HEK293 (cell line): ENCODE measurements around the gene MTMR2.
A peak's percentile ranks its signal among the peaks of the same experiment; 100 is the strongest.

Source experiments
- ATF2 ChIP-seq: fragments of 450-650 bp; formaldehyde crosslinking; IDR thresholded peaks from 2 replicates; pipeline ENCODE4 v1.5.1; 2016; ENCODE audit warnings: missing biosample characterization, missing genetic modification characterization, low read depth
- MEIS1 ChIP-seq: sonication (generic); formaldehyde crosslinking; IDR thresholded peaks from 2 replicates; pipeline ENCODE4 v1.8.1; 2022; ENCODE audit warnings: missing genetic modification reagents, mild to moderate bottlenecking, borderline replicate concordance
- OSR2 ChIP-seq: fragments of 450-650 bp; formaldehyde crosslinking; IDR thresholded peaks from 2 replicates; pipeline ENCODE4 v1.5.1; 2016; ENCODE audit warnings: missing biosample characterization, missing genetic modification characterization
- PBX3 ChIP-seq: sonication (generic); formaldehyde crosslinking; IDR thresholded peaks from 2 replicates; pipeline ENCODE4 v1.8.1; 2022; ENCODE audit warnings: mild to moderate bottlenecking, moderate library complexity, missing genetic modification reagents
- ZFP69B ChIP-seq: fragments of 450-650 bp; formaldehyde crosslinking; IDR thresholded peaks from 2 replicates; pipeline ENCODE4 v1.5.1; 2016; ENCODE audit warnings: missing biosample characterization, missing genetic modification characterization
- ZNF169 ChIP-seq: fragments of 450-650 bp; formaldehyde crosslinking; IDR thresholded peaks from 2 replicates; pipeline ENCODE4 v1.5.1; 2016; ENCODE audit warnings: missing biosample characterization, missing genetic modification characterization
- ZNF175 ChIP-seq: fragments of 450-650 bp; formaldehyde crosslinking; IDR thresholded peaks from 2 replicates; pipeline ENCODE4 v1.5.1; 2016; ENCODE audit warnings: missing biosample characterization, missing genetic modification characterization
- ZNF18 ChIP-seq: fragments of 450-650 bp; formaldehyde crosslinking; IDR thresholded peaks from 2 replicates; pipeline ENCODE4 v1.5.1; 2016; ENCODE audit warnings: missing biosample characterization, missing genetic modification characterization
- ZNF302 ChIP-seq: fragments of 450-650 bp; formaldehyde crosslinking; IDR thresholded peaks from 2 replicates; pipeline ENCODE4 v1.5.1; 2016; ENCODE audit warnings: missing biosample characterization, missing genetic modification characterization, low read depth
- ZNF335 ChIP-seq: fragments of 450-650 bp; formaldehyde crosslinking; conservative IDR thresholded peaks from 2 replicates; pipeline ENCODE4 v1.5.1; 2016; ENCODE audit warnings: missing biosample characterization, missing genetic modification characterization
- ZNF394 ChIP-seq: fragments of 450-650 bp; formaldehyde crosslinking; IDR thresholded peaks from 2 replicates; pipeline ENCODE4 v1.5.1; 2016; ENCODE audit warnings: missing biosample characterization, missing genetic modification characterization, mild to moderate bottlenecking, moderate library complexity, borderline replicate concordance
- ZNF398 ChIP-seq: fragments of 450-650 bp; formaldehyde crosslinking; IDR thresholded peaks from 2 replicates; pipeline ENCODE4 v1.5.1; 2017; ENCODE audit warnings: missing biosample characterization, missing genetic modification characterization
- ZNF426 ChIP-seq: fragments of 450-650 bp; formaldehyde crosslinking; IDR thresholded peaks from 2 replicates; pipeline ENCODE4 v1.5.1; 2017; ENCODE audit warnings: missing biosample characterization, missing genetic modification characterization, mild to moderate bottlenecking, inconsistent platforms, moderate library complexity
- ZNF473 ChIP-seq: fragments of 450-650 bp; formaldehyde crosslinking; IDR thresholded peaks from 2 replicates; pipeline ENCODE4 v1.5.1; 2017; ENCODE audit warnings: missing biosample characterization, missing genetic modification characterization
- ZNF514 ChIP-seq: fragments of 450-650 bp; formaldehyde crosslinking; IDR thresholded peaks from 2 replicates; pipeline ENCODE4 v1.5.1; 2016; ENCODE audit warnings: missing biosample characterization, missing genetic modification characterization
- ZNF518A ChIP-seq: fragments of 450-650 bp; formaldehyde crosslinking; conservative IDR thresholded peaks from 2 replicates; pipeline ENCODE4 v1.5.1; 2016; ENCODE audit warnings: low read depth, missing biosample characterization, missing genetic modification characterization
- ZNF549 ChIP-seq: fragments of 450-650 bp; IDR thresholded peaks from 2 replicates; pipeline ENCODE4 v1.5.1; 2018; ENCODE audit warnings: missing biosample characterization, missing genetic modification characterization, mild to moderate bottlenecking, inconsistent platforms, moderate library complexity
- ZNF560 ChIP-seq: fragments of 450-650 bp; formaldehyde crosslinking; IDR thresholded peaks from 2 replicates; pipeline ENCODE4 v1.5.1; 2017; ENCODE audit warnings: missing biosample characterization, missing genetic modification characterization, borderline replicate concordance
- ZNF561 ChIP-seq: fragments of 450-650 bp; IDR thresholded peaks from 2 replicates; pipeline ENCODE4 v1.5.1; 2018; ENCODE audit warnings: missing biosample characterization, missing genetic modification characterization, borderline replicate concordance
- ZNF624 ChIP-seq: fragments of 450-650 bp; formaldehyde crosslinking; IDR thresholded peaks from 2 replicates; pipeline ENCODE4 v1.5.1; 2017; ENCODE audit warnings: missing biosample characterization, missing genetic modification characterization
- ZNF629 ChIP-seq: fragments of 450-650 bp; formaldehyde crosslinking; IDR thresholded peaks from 2 replicates; pipeline ENCODE4 v1.5.1; 2017; ENCODE audit warnings: missing biosample characterization, missing genetic modification characterization
- ZNF747 ChIP-seq: fragments of 450-650 bp; formaldehyde crosslinking; IDR thresholded peaks from 2 replicates; pipeline ENCODE4 v1.5.1; 2016; ENCODE audit warnings: missing biosample characterization, missing genetic modification characterization
- ZNF785 ChIP-seq: fragments of 450-650 bp; formaldehyde crosslinking; IDR thresholded peaks from 2 replicates; pipeline ENCODE4 v1.5.1; 2016; ENCODE audit warnings: missing biosample characterization, missing genetic modification characterization
- ZNF792 ChIP-seq: fragments of 450-650 bp; formaldehyde crosslinking; IDR thresholded peaks from 2 replicates; pipeline ENCODE4 v1.5.1; 2016; ENCODE audit warnings: missing biosample characterization, missing genetic modification characterization
- ZNF843 ChIP-seq: fragments of 450-650 bp; formaldehyde crosslinking; IDR thresholded peaks from 2 replicates; pipeline ENCODE4 v1.5.1; 2016; ENCODE audit warnings: missing biosample characterization, missing genetic modification characterization
- ZSCAN30 ChIP-seq: fragments of 450-650 bp; IDR thresholded peaks from 2 replicates; pipeline ENCODE4 v1.5.1; 2018; ENCODE audit warnings: missing biosample characterization, mild to moderate bottlenecking, missing genetic modification characterization, moderate library complexity
- TF ChIP-seq, protein P1 (sequence below): fragments of 450-650 bp; formaldehyde crosslinking; IDR thresholded peaks from 2 replicates; pipeline ENCODE4; 2016; ENCODE audit warnings: missing biosample characterization, missing genetic modification characterization

The MTMR2 gene

GRCh38 chr11:95790123-95790932, 133.6 kb downstream of the MTMR2 start, which contains the start of gene CEP57 (continued):
- TF ChIP-seq ZNF747: no peak
- no peak for TF ChIP-seq ZNF518A (tag by site-specific recombination)
- TF ChIP-seq ZNF175: no peak
- no peak for TF ChIP-seq ZNF843 (tag by site-specific recombination)
- no peak for TF ChIP-seq ZNF473 (tag by site-specific recombination)
- no peak for TF ChIP-seq ZNF169
- TF ChIP-seq ATF2 (tag by site-specific recombination): peak; percentile 98
- TF ChIP-seq ZNF629 (tag by site-specific recombination): peak; percentile 96
- TF ChIP-seq PBX3 (CRISPR knock-in tag): no peak
- no peak for TF ChIP-seq ZNF560
- TF ChIP-seq ZNF624 (tag by site-specific recombination): no peak
- TF ChIP-seq ZNF785 (tag by site-specific recombination): no peak
- TF ChIP-seq ZNF426 (tag by site-specific recombination): no peak
- no peak for TF ChIP-seq OSR2 (tag by site-specific recombination)
- TF ChIP-seq ZNF398 (tag by site-specific recombination): no peak
- TF ChIP-seq ZNF18: no peak
- TF ChIP-seq, protein P1, sequence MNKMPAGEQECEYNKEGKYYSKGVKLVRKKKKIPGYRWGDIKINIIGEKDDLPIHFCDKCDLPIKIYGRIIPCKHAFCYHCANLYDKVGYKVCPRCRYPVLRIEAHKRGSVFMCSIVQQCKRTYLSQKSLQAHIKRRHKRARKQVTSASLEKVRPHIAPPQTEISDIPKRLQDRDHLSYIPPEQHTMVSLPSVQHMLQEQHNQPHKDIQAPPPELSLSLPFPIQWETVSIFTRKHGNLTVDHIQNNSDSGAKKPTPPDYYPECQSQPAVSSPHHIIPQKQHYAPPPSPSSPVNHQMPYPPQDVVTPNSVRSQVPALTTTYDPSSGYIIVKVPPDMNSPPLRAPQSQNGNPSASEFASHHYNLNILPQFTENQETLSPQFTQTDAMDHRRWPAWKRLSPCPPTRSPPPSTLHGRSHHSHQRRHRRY (tag by site-specific recombination): no peak
- no peak for TF ChIP-seq ZNF792 (tag by site-specific recombination)
- TF ChIP-seq MEIS1 (CRISPR knock-in tag): no peak
- peak; percentile 65; the same call in 1 of the 2 replicates for TF ChIP-seq ZNF335
- peak; percentile 30; the same call in 1 of the 2 replicates for TF ChIP-seq ZNF561 (tag by site-specific recombination)
- TF ChIP-seq ZNF549 (tag by site-specific recombination): no peak
- peak; percentile 84 for TF ChIP-seq ZFP69B (tag by site-specific recombination)
- no peak for TF ChIP-seq ZNF514
- TF ChIP-seq ZNF302 (tag by site-specific recombination): no peak
- TF ChIP-seq ZNF394 (tag by site-specific recombination): no peak
- TF ChIP-seq ZSCAN30: no peak
